Measurements from ENCODE around the gene ASPDH. TPM values are rescaled to one million over a fixed set of nuclear protein-coding genes. Genes with fewer than 3 reads are reported as not detected.

Gene ASPDH
- polyA plus RNA-seq, 3 donors = not detected

GRCh38 chr19:50509366-50509765 lies 4.3 kb downstream of the ASPDH start:
- H3K4me1 ChIP-seq (ENCODE audit: control insufficient read depth in 1 of 2, insufficient read depth in 2 of 2, low read length in 2 of 2) = peaks cover 11 to 16% of the 10 kb centered on the region in 2 donors
- H3K27ac ChIP-seq (ENCODE audit: low read depth in 1 of 2, low read length in 2 of 2) = no peak overlapping the region
- H3K9ac ChIP-seq (ENCODE audit: insufficient read depth, low read length, poor library complexity, severe bottlenecking) = no peak overlapping the region
- H3K9me3 ChIP-seq (replicated peaks in 1 of 2; ENCODE audit: control insufficient read depth in 1 of 2, insufficient read depth in 1 of 2, low read length in 2 of 2) = no peaks in the 10 kb centered on the region
- no peaks in the 10 kb centered on the region for H4K20me1 ChIP-seq (ENCODE audit: insufficient read depth, low read length)
- H2AFZ ChIP-seq (ENCODE audit: insufficient read depth, low read depth, low read length, poor library complexity, severe bottlenecking) = no peak overlapping the region
- intact Hi-C loops (cut with micrococcal nuclease) = no loop called here
- DNase-seq = no peak
- Mint-ChIP-seq H3K4me3 (peak overlapping the region in 1 of 2 donors; percentile 39), H3K27ac (peak overlapping the region in 2 of 7 donors; percentile 50 to 58), H3K9me3 (no peaks in the 10 kb centered on the region), H3K27me3 (ENCODE audit: low read depth in 3 of 3) (peaks cover 7 to 16% (median 9%) of the 10 kb centered on the region in 3 donors), H3K36me3 (peaks cover 13% of the 10 kb centered on the region in 2 donors), H3K4me1 (peaks cover 15% of the 10 kb centered on the region)
- 90% methylated on average over 11 of the region's 11 CpGs for WGBS (ENCODE audit: insufficient coverage)
- H3K4me3 ChIP-seq (replicated peaks in 1 of 3; ENCODE audit: low read depth in 2 of 3, low read length in 3 of 3) = no peak overlapping the region
- peaks cover 4% of the 10 kb centered on the region for H3K79me2 ChIP-seq (ENCODE audit: insufficient read depth, low read length)
- no peak overlapping the region for H3K4me2 ChIP-seq (replicated peaks; ENCODE audit: extremely low read depth, low read length, poor library complexity, severe bottlenecking)
- no peaks in the 10 kb centered on the region for H3K36me3 ChIP-seq (replicated peaks in 1 of 2; ENCODE audit: control insufficient read depth in 1 of 2, insufficient read depth in 2 of 2, low read length in 2 of 2)
- peaks cover 0 to 6% of the 10 kb centered on the region in 2 donors for H3K27me3 ChIP-seq (ENCODE audit: control insufficient read depth in 2 of 2, insufficient read depth in 2 of 2, low read length in 2 of 2)
- TF ChIP-seq, protein P1, sequence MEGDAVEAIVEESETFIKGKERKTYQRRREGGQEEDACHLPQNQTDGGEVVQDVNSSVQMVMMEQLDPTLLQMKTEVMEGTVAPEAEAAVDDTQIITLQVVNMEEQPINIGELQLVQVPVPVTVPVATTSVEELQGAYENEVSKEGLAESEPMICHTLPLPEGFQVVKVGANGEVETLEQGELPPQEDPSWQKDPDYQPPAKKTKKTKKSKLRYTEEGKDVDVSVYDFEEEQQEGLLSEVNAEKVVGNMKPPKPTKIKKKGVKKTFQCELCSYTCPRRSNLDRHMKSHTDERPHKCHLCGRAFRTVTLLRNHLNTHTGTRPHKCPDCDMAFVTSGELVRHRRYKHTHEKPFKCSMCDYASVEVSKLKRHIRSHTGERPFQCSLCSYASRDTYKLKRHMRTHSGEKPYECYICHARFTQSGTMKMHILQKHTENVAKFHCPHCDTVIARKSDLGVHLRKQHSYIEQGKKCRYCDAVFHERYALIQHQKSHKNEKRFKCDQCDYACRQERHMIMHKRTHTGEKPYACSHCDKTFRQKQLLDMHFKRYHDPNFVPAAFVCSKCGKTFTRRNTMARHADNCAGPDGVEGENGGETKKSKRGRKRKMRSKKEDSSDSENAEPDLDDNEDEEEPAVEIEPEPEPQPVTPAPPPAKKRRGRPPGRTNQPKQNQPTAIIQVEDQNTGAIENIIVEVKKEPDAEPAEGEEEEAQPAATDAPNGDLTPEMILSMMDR (IDR thresholded peaks at IDR 0.05) = no peak

DNA sequence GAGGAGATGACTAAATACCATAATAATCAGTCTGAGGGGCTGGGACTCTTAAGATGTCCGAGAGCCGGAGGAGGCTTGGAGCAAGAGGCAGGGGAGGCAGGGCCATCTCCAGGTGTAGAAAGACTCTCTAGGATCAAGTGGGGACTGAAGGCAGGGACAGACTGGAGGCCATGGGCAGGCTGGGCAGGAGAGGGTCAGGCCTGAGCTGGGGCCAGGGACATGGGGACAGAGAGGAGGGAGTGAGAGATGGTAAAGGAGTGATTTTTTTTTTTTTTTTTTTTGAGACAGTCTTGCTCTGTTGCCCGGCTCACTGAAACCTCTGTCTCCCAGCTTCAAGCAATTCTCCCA lies 4.9 kb downstream of the ASPDH start:
- 100% methylated on average over 2 of the region's 3 CpGs for WGBS (ENCODE audit: insufficient coverage)
- no peak overlapping the region for H3K9ac ChIP-seq (ENCODE audit: insufficient read depth, low read length, poor library complexity, severe bottlenecking)
- no peak overlapping the region for H3K4me3 Mint-ChIP-seq
- peaks cover 0 to 2% of the 10 kb centered on the region in 2 donors for H3K27me3 ChIP-seq (ENCODE audit: control insufficient read depth in 2 of 2, insufficient read depth in 2 of 2, low read length in 2 of 2)
- H3K4me3 ChIP-seq (replicated peaks in 1 of 3; ENCODE audit: low read depth in 2 of 3, low read length in 3 of 3) = no peak overlapping the region
- TF ChIP-seq, protein P1 (IDR thresholded peaks at IDR 0.05) = no peak
- H2AFZ ChIP-seq (ENCODE audit: insufficient read depth, low read depth, low read length, poor library complexity, severe bottlenecking) = no peak overlapping the region
- H3K27ac ChIP-seq (ENCODE audit: low read depth in 1 of 2, low read length in 2 of 2) = no peak overlapping the region
- H3K9me3 Mint-ChIP-seq = no peaks in the 10 kb centered on the region
- peaks cover 4 to 11% (median 8%) of the 10 kb centered on the region in 3 donors for H3K27me3 Mint-ChIP-seq (ENCODE audit: low read depth in 3 of 3)
- H3K4me1 ChIP-seq (ENCODE audit: control insufficient read depth in 1 of 2, insufficient read depth in 2 of 2, low read length in 2 of 2) = peaks cover 11 to 16% of the 10 kb centered on the region in 2 donors
- intact Hi-C loops (cut with micrococcal nuclease) = no loop called here
- no peaks in the 10 kb centered on the region for H3K36me3 ChIP-seq (replicated peaks in 1 of 2; ENCODE audit: control insufficient read depth in 1 of 2, insufficient read depth in 2 of 2, low read length in 2 of 2)
- H3K79me2 ChIP-seq (ENCODE audit: insufficient read depth, low read length) = peaks cover 4% of the 10 kb centered on the region
- H3K27ac Mint-ChIP-seq = peak overlapping the region in 1 of 7 donors; percentile 15
- H3K4me1 Mint-ChIP-seq = peaks cover 15% of the 10 kb centered on the region
- no peaks in the 10 kb centered on the region for H4K20me1 ChIP-seq (ENCODE audit: insufficient read depth, low read length)
- H3K4me2 ChIP-seq (replicated peaks; ENCODE audit: extremely low read depth, low read length, poor library complexity, severe bottlenecking) = no peak overlapping the region
- DNase-seq = no peak
- peaks cover 13% of the 10 kb centered on the region in 2 donors for H3K36me3 Mint-ChIP-seq
- no peaks in the 10 kb centered on the region for H3K9me3 ChIP-seq (replicated peaks in 1 of 2; ENCODE audit: control insufficient read depth in 1 of 2, insufficient read depth in 1 of 2, low read length in 2 of 2)
